Upper lobe of right lung (tissue), 1 donor: ENCODE measurements around the gene ASTN2. TPM values are rescaled to one million over a fixed set of nuclear protein-coding genes. Genes with fewer than 3 reads are reported as not detected.
"Not testable (repeated sequence)": the region's sequence is repeated elsewhere in the genome, so short reads cannot be mapped to it uniquely, and the experiment has no call there.

Experiments used
- ATAC-seq: fragments of 200-7000 bp; cut with Tn5 transposase; one replicate; pipeline ENCODE4 v1.9.1; 2020; ENCODE audit warnings: mild to moderate bottlenecking, moderate library complexity
- DNase-seq: peaks from one replicate; pipeline ENCODE4 v3.0.0-alpha.2; 2020
- H3K27ac ChIP-seq: fragments of 200-600 bp; one replicate; pipeline ENCODE4 v1.8.0; 2022
- H3K27me3 ChIP-seq: fragments of 200-600 bp; one replicate; pipeline ENCODE4 v1.8.0; 2022; ENCODE audit warnings: mild to moderate bottlenecking
- H3K36me3 ChIP-seq: fragments of 200-600 bp; one replicate; pipeline ENCODE4 v1.8.0; 2022
- H3K4me1 ChIP-seq: fragments of 200-600 bp; one replicate; pipeline ENCODE4 v1.8.0; 2022
- H3K4me3 ChIP-seq: fragments of 200-600 bp; one replicate; pipeline ENCODE4 v1.8.0; 2022; ENCODE audit warnings: mild to moderate bottlenecking
- H3K9me3 ChIP-seq: fragments of 200-600 bp; one replicate; pipeline ENCODE4 v1.8.0; 2022
- CTCF ChIP-seq: fragments of 200-600 bp; IDR thresholded peaks from one replicate; pipeline ENCODE4 v1.8.0; 2022; ENCODE audit warnings: antibody characterized with exemption
- intact Hi-C: fragments of 100-400 bp; cut with DNase I; formaldehyde crosslinking; loops from one replicate; pipeline ENCODE4 v1.11.0; 2022
- total RNA-seq: library from RNA; stranded (reverse); fragmentation: NEBNext Ultra II Directional; extraction: Animal tissue kit (Norgen Biotek cat#: 25700); gene quantifications from one replicate; pipeline ENCODE4 v1.2.1, GENCODE V29; 2021
- donor health status: DM: no; HTN: yes; CAD: no; lungs with severe emphysema.

ASTN2 gene
- total RNA-seq, 1 donor from 2014 or later = 3.8 TPM

DNA sequence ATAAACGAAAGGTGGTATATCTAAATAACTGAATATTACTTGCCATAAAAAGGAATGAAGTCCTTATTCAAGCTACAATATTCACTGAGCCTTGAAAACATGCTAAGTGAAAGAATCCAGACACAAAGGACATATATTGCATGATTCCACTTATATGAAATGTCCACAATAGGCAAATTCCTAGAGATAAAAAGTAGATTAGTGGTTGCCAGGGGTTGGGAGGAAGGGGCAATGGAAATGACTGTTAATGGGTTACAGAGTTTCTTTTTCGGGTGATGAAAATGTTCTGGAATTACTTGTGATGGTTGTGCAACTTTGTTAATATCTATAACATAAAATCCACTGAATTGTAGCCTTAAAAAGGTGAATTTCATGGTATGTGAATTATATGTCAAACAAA, 954.8 kb downstream of the ASTN2 start:
- Histone ChIP-seq H3K4me1 (no peaks in the 10 kb centered on the region), H3K27ac (no peak overlapping the region), H3K27me3 (no peaks in the 10 kb centered on the region), H3K4me3 (no peak overlapping the region), H3K9me3 (peaks cover 8% of the 10 kb centered on the region), H3K36me3 (no peaks in the 10 kb centered on the region)
- no peak for TF ChIP-seq CTCF
- DNase-seq = no peak
- ATAC-seq = no peak
- intact Hi-C loops = no loop called here

DNA sequence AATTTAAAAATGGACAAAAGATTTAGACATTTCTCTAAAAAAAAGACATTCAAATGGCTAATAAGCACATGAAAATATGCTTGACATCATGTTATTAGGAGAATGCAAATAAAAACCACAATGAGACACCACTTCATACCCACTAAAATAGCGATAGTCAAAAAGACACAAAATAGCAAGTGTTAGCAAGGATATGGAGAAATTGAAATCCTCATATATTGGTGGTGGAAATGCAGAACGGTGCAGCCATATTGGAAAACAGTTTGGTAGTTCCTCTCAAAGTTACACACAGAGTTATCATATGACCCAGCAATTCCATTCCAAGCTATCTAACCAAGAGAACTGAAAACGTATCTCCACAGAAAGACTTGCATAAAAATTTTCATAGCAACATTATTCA, 955.3 kb downstream of the ASTN2 start:
- Histone ChIP-seq H3K4me1 (no peaks in the 10 kb centered on the region), H3K4me3 (no peak overlapping the region), H3K27ac (no peak overlapping the region), H3K36me3 (no peaks in the 10 kb centered on the region), H3K27me3 (no peaks in the 10 kb centered on the region), H3K9me3 (peaks cover 8% of the 10 kb centered on the region)
- intact Hi-C loops = no loop called here
- no peak for TF ChIP-seq CTCF
- DNase-seq (no peak), ATAC-seq (no peak)

DNA sequence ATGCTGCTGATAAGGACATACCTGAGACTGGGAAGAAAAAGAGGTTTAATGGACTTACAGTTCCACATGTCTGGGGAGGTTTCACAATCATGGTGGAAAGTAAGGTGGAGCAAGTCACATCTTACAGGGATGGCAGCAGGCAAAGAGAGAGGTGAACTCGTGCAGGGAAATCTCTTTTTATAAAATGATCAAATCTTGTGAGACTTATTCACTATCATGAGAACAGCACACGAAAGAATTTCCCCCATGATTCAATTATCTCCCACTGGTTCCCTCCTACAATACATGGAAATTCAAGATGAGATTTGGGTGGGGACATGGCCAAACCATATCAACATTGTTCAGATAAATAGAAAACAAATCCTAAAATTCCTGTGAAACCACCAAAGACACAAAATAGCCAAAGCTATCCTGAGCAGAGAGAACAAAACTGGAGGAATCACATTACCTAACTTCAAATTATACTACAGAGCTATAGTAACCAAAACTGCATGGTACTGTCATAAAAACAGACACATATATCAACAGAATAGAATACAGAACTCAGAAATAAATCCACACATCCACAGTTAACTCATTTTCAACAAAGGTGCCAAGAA, 958.3 kb downstream of the ASTN2 start:
- Histone ChIP-seq H3K27me3 (no peaks in the 10 kb centered on the region), H3K27ac (no peak overlapping the region), H3K9me3 (peaks cover 8% of the 10 kb centered on the region), H3K4me3 (no peak overlapping the region), H3K4me1 (no peaks in the 10 kb centered on the region), H3K36me3 (no peaks in the 10 kb centered on the region)
- no peak for ATAC-seq
- no peak for TF ChIP-seq CTCF
- intact Hi-C loops = no loop called here
- no peak for DNase-seq

- H3K27ac ChIP-seq, H3K27me3 ChIP-seq, H3K4me1 ChIP-seq, intact Hi-C loops, DNase-seq, H3K4me3 ChIP-seq, H3K36me3 ChIP-seq, H3K9me3 ChIP-seq, ATAC-seq: not testable (repeated sequence)
Measured at GRCh38 chr9:116454539-116454938, 960.3 kb downstream of the ASTN2 start.

DNA sequence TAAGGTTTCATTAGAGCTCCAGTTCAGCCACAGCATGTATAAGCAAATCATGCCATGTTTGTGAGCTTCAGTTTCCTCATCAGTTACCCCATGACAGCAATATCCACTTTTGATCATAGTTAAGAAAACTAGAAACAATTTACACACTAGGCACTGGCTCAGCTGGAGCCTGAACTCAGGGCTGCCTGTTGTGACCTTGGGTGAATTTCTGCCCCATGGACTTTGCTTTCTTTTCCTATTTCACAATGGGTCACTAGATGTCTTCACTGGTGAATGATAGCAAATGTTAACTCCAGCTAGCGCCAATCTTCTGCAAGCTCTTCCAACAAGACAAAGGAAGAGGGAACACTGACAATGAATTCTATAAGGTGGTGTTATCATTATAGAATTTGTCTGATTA, 961.1 kb downstream of the ASTN2 start:
- intact Hi-C loops = no loop called here
- peaks cover 8% of the 10 kb centered on the region for H3K9me3 ChIP-seq
- no peak for TF ChIP-seq CTCF
- H3K27me3 ChIP-seq = no peaks in the 10 kb centered on the region
- no peaks in the 10 kb centered on the region for H3K36me3 ChIP-seq
- no peak for DNase-seq
- H3K4me3 ChIP-seq = no peak overlapping the region
- H3K4me1 ChIP-seq = peaks cover 3% of the 10 kb centered on the region
- ATAC-seq = no peak
- no peak overlapping the region for H3K27ac ChIP-seq

DNA sequence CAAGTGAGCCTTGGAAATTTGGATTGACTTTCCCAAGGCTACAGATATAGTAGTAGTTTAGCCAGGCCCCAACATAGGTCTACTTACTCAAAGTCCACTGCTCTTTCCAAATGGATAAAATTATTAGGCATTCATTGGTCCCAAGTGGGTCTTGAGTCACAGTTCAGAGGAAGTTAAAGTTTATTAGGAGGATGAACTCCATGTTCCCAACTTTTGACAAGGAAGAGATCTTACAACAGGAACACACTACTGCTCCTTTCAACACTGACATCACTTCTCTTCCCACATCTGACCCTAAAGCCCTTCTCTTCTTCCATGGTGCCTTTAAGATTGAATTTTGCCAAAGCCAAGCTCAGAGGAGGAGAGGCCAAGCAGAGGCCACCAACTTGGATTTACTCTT, 962.2 kb downstream of the ASTN2 start:
- Histone ChIP-seq H3K27me3 (no peaks in the 10 kb centered on the region), H3K27ac (no peak overlapping the region), H3K36me3 (no peaks in the 10 kb centered on the region), H3K4me1 (peaks cover 3% of the 10 kb centered on the region), H3K4me3 (no peak overlapping the region), H3K9me3 (peaks cover 8% of the 10 kb centered on the region)
- DNase-seq (no peak), ATAC-seq (no peak)
- intact Hi-C loops = no loop called here
- TF ChIP-seq CTCF = no peak
